ENCODE data around the gene CREB3.

Gene CREB3

DNA sequence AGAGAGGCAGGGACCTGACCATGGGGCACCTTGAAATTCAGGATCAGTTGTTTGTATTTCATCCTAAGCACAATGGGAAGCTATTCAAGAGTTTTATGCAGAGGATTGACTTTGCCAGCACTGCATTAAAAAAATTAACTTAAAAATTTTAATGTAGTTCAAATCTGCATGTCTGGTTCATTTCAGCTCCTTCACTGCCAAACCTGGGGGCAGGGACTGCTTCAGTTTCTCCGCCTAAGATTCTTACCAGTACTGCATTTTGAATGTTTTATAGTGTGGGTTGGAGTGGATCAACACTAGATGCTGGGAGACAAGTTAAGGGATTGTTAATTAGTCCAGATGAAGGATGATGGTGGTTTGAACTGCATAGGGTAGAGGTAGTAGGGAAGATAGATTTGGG, 37.3 kb downstream of the CREB3 start:
- DNase-seq, result no peak
- Mint-ChIP-seq H3K27ac (no peak overlapping the region), H3K9me3 (no peaks in the 10 kb centered on the region), H3K36me3 (ENCODE audit: low read depth) (no peaks in the 10 kb centered on the region), H3K4me1 (peaks cover 7% of the 10 kb centered on the region), H3K27me3 (ENCODE audit: low read depth, poor library complexity) (no peaks in the 10 kb centered on the region), H3K4me3 (no peak overlapping the region)
- no peak for TF ChIP-seq CTCF (IDR thresholded peaks at IDR 0.05)

GRCh38 chr9:35771075-35771433, 38.6 kb downstream of the CREB3 start:
- Mint-ChIP-seq H3K27me3 (ENCODE audit: low read depth, poor library complexity) (no peaks in the 10 kb centered on the region), H3K27ac (no peak overlapping the region), H3K4me3 (no peak overlapping the region), H3K9me3 (no peaks in the 10 kb centered on the region), H3K36me3 (ENCODE audit: low read depth) (no peaks in the 10 kb centered on the region), H3K4me1 (peaks cover 20% of the 10 kb centered on the region)
- DNase-seq, result no peak
- no peak for TF ChIP-seq CTCF (IDR thresholded peaks at IDR 0.05)

DNA sequence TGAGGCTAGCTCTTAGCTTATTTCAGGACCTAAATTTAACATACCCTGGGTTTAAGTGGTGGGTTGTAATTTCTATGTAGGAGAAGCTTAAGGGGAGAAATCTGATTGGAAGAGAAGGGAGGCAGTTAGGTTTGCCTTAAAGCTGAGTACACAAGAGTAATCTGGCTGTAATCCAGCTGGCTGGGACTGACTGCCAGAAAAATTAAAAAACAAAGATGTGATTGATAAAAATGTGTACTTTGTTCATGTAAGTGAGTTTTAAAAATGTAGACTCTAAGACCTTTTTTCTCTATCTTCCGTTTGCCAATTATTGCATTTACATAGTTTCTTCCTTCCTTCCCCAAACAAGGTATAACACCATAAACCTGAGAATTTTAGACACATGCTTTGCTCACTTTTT, 39.1 kb downstream of the CREB3 start:
- Mint-ChIP-seq H3K4me3 (no peak overlapping the region), H3K36me3 (ENCODE audit: low read depth) (no peaks in the 10 kb centered on the region), H3K9me3 (no peaks in the 10 kb centered on the region), H3K27me3 (ENCODE audit: low read depth, poor library complexity) (no peaks in the 10 kb centered on the region), H3K4me1 (peaks cover 23% of the 10 kb centered on the region), H3K27ac (no peak overlapping the region)
- no peak for DNase-seq
- TF ChIP-seq CTCF (IDR thresholded peaks at IDR 0.05), result no peak

DNA sequence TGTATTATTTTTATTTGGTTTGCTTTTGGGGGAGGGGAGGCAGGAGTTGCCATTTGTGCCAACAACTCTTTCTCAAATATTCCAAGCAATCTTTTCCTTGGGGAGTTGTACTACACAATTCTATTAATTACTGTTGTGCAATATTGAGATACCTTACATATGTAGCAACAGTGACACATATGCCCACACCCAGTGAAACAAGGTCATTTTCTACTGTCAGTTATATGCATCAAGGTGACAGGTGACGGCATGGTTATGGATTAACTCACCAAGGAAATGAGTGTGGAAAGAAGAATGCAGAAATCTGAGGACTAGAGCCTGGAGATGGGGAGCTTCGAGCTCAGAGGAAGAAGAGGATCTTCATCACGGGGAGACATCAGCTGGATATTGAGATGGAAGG, 39.5 kb downstream of the CREB3 start:
- peaks cover 23% of the 10 kb centered on the region for H3K4me1 Mint-ChIP-seq
- H3K36me3 Mint-ChIP-seq (ENCODE audit: low read depth), result no peaks in the 10 kb centered on the region
- no peak for TF ChIP-seq CTCF (IDR thresholded peaks at IDR 0.05)
- H3K4me3 Mint-ChIP-seq, result no peak overlapping the region
- no peaks in the 10 kb centered on the region for H3K27me3 Mint-ChIP-seq (ENCODE audit: low read depth, poor library complexity)
- H3K9me3 Mint-ChIP-seq, result no peaks in the 10 kb centered on the region
- DNase-seq, result no peak
- no peak overlapping the region for H3K27ac Mint-ChIP-seq

DNA sequence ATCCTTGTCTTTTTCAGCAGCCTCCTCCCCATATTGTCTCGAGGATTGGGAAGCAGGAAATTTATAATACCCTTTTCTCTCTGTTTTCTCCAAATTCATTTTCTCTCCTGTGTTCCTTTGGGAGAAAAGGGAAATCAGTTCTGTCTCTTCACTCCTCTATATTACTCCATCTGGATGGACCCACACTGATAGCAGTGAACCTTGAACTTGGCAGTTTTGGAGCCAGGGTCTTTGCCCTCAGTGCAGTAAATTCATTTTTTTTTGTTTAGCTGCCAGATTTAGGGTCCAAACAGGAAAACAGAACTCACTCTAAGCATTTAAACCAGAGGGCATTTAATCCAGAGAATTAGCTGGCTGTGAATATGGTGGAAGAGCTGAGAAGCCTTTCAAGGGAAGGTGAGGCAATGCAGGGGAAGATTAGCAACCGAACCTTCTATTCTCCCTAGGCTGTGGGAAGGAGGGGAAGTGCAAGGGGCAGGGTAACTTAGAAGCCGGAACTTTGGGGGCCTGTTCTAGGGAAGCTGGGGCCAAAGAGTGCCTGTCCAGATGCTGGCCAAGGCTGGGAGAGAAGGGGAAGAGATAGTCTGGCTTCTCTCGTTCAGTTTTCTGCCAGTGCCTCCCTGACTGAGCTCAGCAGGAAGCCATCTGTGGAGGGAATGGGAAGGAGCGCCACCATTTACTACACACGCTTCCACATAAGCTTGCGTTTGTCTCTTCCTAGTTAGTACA, 42.6 kb downstream of the CREB3 start:
- H3K4me3 Mint-ChIP-seq, result peak overlapping the region; percentile 30
- H3K27ac Mint-ChIP-seq, result peak overlapping the region; percentile 86
- no peak for DNase-seq
- peaks cover 40% of the 10 kb centered on the region for H3K4me1 Mint-ChIP-seq
- H3K27me3 Mint-ChIP-seq (ENCODE audit: low read depth, poor library complexity), result no peaks in the 10 kb centered on the region
- peaks cover 2% of the 10 kb centered on the region for H3K36me3 Mint-ChIP-seq (ENCODE audit: low read depth)
- H3K9me3 Mint-ChIP-seq, result no peaks in the 10 kb centered on the region
- no peak for TF ChIP-seq CTCF (IDR thresholded peaks at IDR 0.05)

DNA sequence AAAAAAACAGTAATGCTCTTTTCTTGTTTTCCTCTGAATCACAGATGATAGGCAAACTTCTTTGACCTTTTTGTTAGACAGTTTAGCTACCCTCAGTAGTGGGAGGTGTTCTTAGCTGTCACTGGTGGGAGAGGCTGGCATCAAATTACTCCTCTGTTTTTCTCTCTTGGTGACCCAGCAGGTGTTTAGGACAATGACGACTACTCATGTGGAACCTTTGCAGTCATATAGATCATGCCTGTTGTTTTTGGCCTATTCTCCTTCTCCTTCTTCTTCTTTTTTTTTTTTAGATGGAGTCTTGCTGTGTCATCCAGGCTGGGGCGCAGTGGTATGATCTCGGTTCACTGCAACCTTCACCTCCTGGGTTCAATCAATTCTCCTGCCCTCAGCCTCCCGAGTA, 43.6 kb downstream of the CREB3 start:
- H3K4me3 Mint-ChIP-seq, result peak overlapping the region; percentile 0
- DNase-seq, result no peak
- H3K36me3 Mint-ChIP-seq (ENCODE audit: low read depth), result peaks cover 7% of the 10 kb centered on the region
- H3K27me3 Mint-ChIP-seq (ENCODE audit: low read depth, poor library complexity), result no peaks in the 10 kb centered on the region
- no peak for TF ChIP-seq CTCF (IDR thresholded peaks at IDR 0.05)
- peak overlapping the region; percentile 32 for H3K27ac Mint-ChIP-seq
- H3K4me1 Mint-ChIP-seq, result peaks cover 40% of the 10 kb centered on the region
- no peaks in the 10 kb centered on the region for H3K9me3 Mint-ChIP-seq

All from nephron progenitor cell (in vitro differentiated cells).